HPDE6-E6E7 (cell line): ENCODE measurements around the gene SMAD1.

Experiments
- DNase-seq: peaks from one replicate; pipeline ENCODE4 v3.0.0; 2011; ENCODE audit warnings: missing footprints; ENCODE audit errors: extremely low spot score

Gene SMAD1

DNA sequence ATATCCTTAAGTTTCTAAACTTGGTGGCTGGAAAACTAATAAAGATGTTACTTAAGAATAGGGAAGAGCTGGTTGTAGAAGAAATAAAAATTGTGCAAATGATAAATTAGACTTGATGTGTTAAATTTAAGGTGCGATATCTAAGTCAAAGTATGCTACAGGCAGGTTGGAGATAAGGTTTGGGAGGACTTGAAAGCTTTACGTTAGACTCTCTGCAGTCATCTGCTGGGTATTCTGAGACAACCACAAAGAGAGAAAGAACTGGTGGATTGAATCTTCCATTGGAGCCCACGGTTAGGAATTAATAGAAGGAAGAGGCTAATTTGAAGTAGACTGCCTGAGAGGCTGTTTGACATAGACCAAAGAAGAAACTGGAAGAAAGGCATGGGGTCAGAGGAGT is 7.9 kb downstream of the SMAD1 start:
- no peak for DNase-seq

DNA sequence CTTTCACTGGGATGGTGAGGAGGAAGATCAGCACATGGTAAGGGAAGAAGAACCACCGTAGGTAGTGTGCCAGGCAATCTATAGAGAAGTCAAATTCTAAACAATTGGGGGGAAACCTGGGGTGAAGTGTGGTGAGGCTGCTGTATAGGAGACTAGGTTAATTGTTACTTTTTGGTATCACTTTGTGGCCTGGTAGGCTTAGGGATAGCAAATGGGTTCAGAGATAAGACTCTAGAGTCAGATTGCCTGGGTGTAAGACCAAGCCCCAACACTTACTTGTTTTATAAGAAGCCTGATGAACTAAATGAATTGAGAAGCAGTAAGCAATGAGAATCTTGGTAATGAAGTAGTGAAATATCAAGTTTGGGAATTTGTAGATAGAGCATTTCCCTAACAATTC is 8.7 kb downstream of the SMAD1 start:
- DNase-seq: no peak

DNA sequence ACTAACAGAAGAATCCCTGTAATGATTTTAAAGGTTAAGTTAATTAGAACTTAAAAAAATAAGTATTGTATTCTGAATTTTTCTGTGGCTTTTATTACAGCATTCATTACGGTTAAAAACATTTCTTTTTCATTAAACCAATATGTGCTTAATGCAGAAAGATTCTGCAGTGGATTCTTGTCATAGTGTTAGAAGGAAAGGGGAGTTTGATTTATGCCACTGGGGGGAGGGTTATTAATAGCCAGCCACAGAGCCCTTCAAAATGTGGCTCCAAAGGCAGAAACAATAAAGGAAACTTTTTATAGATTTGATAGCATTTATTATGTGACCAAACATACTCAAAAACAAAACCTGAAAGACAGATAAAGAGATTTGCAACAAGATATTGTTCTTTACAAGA is 9.1 kb downstream of the SMAD1 start:
- no peak for DNase-seq

DNA sequence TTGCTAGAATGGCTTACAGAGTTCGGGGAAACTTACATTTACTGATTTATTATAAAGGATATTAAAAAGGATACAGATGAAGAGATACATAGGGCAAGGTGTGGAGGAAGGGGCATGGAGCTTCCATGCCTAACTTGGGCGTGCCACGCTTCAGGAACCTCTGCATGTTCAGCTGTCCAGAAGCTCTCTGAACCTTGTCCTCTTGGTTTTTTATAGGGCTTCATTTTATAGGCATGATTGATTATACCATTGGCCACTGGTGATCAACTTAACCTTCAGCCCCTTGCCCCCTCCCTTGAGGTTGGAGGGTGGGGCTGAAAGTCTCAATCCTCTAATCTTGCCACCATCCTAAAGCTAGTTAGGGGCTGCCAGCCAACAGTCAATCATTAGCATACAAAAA is 10.7 kb downstream of the SMAD1 start:
- DNase-seq: no peak

DNA sequence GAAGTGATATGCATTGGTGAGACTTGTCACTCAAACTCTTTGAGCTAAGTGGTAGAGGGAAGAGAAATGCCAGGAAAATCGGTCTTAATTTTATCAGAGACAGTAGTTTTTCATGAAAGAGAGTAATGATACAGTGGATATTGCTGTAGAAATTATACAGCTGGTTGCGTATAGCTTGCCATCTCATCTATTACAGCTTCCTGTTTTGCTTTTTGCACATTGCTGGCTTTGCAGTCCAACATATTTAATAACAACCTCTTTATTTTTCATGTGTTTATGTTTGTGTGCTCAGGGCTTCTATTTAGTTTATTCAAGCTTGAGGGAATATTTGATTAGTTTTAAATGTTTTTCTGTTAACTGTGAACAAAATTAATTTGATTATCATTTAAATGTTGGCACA is 11.5 kb downstream of the SMAD1 start:
- no peak for DNase-seq

DNA sequence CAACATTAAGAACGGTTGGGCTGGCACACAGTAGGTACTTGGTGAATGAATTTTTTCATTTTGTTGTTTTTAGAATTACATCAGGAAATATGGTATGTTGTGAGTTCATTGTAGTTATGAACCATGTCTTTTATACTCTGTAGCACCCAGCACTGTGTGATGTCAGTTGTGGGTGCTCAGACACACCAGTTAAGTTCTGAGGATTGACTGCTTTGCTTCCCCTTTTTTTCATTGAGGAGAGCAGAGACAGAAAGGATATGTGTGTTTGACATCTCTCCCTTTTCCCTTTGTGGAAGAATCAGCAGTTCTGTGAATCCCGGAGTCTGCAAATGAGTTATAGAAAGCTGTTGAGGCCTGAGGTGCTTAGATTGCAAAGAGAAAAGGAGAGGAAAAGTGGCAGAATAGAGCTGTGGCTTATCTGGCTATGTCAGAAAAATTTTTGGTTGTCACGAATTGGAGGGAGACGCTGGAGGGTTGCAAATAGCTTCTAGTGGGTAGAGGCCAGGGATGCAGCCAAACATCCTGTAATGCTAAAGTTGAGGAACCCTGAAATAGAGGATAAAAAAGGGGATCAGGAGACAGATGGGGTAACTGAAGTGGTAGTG is 13.1 kb downstream of the SMAD1 start:
- DNase-seq: no peak

DNA sequence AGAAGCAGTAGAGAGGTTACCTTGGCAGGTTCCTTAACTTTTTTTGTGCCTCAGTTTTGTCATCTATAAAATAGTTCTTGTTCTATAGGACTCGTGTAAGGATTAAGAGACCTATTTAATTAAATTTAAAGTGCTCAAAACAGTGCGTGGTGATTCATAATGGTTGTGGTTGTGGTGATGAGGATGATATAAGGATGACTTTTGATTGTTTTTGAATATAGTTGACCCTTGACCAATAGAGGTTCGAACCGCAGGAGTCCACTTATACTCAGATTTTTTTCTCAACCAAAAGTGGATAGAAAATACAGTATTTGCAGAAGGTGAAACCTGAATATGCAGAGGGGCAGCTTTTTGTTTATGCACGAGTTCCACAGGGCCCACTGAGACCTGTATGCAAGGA is 14.6 kb downstream of the SMAD1 start:
- no peak for DNase-seq

DNA sequence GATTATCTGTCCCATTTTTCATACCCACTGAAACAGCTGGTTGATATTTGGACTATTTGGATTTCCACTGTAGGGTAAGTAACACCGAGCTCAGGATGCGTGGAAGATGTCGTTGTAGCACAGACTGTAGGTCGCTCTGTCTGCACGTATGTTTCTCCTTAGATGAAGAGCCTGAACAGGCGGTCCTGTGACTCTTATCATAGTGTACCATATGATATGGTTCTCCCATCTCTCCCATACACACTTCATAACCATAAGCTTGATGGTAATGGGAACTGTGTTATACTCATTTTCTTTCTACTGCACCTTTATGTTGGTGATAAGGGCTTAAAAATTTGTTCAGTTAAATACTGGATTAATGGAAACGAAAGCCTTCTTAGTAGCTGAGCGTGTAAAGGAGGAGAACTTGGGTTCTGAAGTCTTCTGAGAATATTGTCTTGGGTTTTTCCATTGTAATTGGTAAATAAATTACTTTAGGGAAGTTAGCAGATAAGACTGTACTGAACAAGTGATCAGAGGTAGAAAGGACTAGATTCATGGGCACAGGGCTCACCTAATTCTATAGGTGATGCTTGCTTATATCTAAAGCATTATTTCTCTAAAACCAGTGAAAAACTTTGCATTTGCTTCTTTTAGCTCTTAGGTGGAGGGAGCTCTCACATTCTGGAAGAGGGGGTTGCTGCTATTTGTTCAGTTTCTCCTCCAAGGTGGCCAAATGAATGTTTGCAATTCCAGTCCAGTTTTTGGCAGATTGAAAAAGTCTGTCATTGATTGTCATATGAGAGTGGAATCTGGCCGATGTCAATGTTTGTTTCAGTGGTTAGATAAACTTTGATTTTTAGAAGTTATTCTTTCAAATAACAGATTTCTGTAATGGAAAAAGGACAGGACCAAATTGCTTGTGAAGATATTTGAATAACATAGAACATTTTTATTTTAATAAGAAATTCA is 15.8 kb downstream of the SMAD1 start:
- no peak for DNase-seq

DNA sequence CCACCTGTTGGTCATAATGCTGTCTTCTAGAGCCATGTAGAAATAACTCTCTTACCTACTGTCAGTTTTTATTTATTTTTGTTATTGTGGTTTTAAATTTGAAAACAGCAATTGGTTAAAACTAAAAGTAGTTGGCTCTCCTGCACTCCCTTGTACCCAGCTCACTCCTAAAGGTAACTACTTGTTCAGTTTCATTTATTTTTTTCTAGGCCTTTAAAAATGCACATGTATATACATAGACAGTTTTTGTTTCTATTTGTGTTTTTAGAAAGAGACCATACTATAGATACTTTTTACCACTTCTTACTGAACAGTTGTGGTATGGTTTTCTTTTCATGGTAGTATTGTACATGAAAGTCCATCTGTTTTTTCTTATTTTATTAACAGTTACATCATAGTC is 16.8 kb downstream of the SMAD1 start:
- no peak for DNase-seq

DNA sequence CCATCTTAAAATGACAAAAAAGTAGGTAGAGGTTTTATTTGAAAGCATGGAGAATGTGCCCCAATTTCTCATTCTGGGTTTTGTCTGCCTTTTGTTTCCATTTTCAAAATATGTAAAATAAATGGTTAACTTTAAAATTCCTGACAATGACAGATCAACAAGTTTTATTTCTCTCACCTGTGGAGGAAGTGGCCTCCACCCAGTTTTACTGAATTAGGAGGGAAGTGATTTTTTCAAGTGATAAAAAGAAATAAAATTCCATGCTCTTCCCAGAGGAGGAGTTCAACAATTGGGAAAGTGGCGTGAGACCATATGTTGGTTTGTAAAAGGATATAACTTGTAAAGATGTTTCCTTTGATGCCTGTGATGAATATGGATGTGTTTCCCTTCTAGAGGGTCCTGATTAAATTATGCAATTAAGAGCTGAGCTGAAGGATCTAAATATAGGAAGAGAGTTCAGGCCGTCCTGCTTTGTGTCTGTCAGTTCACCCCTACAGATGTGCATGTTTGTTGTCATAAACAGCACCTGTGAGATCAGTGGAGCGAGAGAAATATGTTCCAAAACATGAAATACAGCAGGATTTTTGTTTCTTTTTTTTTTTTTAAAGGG is 19.5 kb downstream of the SMAD1 start:
- DNase-seq: no peak

DNA sequence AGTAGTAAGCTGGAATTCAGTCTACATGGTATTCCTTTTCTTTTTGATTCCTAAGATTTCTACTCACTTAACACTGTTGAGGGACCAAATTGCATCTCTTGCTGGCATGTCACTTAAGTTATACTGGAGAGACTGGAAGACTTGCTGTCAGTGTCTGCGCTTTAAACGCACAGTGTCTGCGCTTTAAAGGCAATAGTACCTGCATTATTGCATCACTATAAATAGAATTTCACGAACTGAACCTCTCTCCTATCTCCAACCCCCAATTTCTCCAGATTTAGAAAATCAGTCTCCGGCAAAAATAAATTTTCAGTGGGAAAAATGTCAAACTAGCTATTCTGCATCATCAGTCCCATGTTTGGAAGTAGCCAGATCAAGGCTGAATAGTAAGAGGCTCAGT is 21.2 kb downstream of the SMAD1 start:
- no peak for DNase-seq

DNA sequence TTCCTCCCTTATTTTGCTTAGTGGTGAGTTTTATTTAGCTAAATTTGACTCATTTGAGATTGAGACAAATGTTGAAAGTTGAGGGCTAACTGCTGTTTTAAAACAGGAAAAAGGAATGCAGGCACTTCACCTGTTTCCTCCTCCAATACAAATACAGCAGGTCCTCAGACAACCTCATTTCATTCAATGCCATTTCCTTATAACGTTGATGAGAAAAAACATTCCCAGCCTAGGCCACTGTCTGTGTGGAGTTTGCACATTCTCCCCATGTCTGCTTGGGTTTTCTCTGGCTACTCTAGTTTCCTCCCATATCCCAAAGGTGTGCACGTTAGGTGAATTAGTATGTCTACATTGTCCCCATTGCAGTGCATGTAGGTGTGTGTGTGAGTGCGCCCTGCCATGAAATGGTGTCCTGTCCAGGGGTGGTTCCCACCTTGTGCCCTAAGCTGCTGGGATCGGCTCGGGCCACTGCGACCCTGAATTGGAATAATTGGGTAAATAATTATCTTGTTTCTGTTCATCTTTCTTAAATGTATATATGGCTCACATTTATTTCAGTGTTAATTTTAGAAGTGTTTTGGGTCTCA is 21.9 kb downstream of the SMAD1 start:
- no peak for DNase-seq

DNA sequence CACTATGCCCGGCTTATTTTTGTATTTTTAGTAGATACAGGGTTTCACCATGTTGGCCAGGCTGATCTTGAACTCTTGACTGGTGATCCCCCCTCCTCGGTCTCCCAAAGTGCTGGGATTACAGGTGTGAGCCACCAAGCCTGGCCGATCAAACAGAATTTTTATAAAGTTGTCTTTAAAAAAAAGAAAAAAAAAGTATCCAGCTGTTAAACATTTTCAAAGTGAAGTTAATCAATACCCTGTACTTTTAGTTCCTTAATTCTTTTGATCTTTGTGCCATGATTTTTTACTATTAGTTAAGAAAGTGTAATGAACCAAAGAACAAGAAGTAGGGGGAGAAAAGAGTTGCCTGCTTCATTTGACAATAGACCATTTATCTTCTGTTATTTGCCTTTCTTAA is 24.3 kb downstream of the SMAD1 start:
- no peak for DNase-seq

DNA sequence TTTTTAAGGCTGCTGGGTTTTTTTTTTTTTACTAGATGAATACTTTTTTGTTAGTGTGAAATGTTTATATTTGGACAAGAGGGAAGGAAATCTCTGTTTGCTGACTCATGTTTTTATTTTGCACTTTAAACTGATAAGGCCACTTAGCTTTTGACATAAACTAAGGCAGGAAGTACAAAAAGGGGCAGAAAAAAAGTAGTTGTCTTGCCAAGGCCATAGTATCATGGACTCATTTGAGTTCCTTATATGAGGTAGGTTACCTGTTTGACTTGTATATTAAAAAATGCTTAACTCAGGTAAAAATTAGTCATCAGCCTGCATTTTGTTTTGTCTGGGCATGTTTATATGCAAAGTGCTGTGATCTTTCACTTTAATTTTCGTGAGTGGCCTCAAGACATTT is 26.0 kb downstream of the SMAD1 start:
- DNase-seq: peak; percentile 62

DNA sequence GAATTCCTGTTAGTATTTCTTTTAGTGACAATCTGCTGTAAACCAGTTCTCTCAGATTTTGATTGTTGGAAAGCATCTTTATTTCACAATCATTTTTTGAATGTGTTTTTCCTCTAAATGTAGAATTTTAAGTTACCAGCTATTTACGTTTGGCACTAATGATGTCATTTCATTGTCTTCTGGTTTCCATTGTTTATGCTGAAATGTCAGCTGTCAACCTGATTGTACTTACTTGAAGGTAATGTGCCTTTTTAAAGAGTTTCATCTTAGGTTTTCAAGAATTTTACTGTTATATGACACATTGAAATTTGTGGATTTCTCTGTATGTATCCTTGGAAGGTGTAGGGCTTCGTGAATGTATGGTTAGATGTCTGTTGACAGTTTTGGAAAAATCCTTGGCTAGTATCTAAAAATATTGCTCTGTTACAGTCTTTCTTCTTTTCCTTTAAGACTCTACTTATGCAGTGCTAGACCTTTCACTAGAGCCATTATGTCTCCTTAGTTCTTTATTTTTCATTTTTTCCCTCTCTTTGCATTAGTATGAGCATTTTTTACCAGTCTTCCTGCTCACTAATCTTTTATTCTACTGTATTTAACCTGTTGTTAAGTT is 30.4 kb downstream of the SMAD1 start:
- DNase-seq: no peak

DNA sequence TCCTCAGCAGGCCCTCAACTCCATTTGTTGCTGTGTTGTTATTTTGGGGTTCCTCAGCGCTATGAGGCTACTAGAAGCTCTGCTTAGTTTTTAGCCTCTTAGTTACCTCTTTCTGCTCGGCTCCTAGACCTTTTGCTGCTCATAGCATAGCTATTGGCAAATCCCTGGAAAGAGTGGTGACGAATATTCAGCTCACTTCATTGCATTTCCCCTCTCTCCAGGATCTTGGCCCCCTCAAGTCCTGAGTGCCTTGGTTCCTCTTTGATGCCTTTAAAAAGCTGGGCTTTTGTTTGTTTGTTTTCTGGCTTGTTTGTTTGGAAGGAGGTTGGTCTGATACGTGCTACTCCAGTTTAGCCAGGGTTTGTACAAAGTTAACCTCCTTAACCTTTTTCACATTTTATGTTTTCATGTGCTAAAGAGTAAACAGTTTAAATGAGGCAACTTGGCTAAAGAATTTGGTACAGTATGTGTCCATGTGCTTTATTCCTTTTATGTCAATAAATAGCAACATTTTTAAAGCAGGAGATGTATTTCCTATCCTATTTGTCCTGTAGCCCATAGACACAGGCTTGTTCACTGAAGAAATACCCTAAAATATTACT is 31.5 kb downstream of the SMAD1 start:
- no peak for DNase-seq

DNA sequence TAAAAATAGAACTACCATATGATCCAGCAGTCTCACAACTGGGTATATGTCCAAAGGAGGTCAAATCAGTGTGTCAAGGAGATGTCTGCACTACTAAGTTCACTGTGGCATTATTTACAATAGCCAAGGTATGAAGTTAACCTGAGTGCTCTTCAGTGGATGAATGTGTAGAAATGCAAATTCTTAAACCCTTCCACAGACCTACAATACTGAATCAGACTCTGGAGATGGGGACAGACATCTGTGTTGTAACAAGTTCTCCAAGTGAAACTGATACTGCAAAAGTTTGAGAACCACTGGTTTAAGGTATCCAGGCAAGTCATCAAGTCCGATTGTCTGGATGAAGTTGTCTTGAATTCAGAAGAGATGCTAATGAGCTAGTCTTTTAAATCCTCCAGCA is 38.5 kb downstream of the SMAD1 start:
- no peak for DNase-seq

DNA sequence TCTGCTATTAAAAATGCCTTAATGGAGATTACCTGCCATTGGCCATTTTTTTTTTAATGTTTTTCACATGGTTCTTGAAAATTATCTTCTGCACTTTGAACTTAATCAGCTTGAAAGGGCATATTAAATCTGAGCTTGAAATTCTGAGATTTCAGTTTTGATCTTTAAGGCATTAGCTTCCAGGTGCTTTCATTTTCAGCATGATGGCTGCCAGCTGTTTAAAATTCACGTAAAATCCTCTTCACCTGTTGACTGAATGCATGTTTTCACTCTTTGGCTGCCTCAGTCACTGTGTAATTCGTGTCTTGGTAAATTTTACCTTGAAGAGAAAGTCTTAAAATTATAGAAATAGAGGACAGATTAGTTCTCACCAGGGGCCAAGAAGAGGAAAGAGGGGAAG is 39.6 kb downstream of the SMAD1 start:
- DNase-seq: no peak

DNA sequence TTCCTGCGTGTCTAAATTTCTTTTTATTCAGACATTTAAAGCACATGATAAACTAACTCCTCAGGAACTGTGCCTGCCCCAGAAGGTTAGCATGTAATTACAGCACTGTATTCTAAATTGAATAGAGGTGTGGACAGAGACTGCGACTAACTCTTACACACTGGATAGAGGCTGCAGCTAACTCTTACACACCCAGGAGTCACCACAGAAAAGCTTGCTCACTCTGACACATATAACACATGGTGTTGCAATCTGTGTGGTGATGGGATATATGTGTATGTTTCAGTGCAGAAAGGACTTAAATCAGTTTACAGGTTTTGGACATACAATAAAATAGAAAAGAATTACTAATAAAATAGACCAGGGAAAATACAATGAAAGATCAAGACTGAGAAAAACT is 41.5 kb downstream of the SMAD1 start:
- no peak for DNase-seq

DNA sequence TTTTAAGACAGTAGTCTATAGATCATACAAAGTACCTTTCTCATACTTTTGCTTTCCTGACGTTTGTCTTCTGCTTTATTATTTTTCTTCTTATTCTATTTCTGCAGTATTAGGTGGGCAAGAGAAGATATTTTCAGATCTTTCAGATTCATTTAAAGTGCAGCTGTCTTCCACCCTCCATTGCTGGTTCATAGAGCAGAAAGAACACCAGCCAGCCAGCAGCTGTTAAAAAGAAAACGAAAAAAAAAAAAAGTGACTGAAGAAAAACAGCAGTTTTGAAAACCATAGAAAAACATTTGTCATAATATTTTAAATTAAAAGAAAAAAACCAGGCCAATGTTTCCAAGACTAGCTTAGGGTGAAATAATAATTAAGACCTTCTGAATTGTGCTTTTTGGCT is 42.9 kb downstream of the SMAD1 start:
- DNase-seq: no peak

DNA sequence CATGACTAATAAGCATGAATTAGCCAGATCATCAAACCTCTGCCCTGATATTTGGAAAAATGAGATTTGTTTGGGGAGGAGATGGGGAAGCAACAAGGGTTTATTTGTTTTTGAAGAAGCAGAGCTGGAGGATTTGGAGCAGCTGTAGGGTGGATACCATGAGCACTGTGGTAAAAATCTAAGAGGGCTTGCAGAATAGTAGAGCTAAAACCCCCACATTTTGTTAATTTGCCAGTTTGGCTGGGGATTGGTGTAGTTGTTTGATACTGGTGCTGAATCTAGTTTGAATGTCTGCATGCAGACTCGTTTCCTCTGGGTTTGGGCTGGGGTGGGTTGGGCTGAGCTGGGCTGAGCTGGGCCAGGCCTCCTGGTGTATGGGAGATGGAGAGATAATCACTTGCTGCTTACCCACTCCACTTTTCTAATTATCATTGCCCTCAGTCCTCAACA is 43.7 kb downstream of the SMAD1 start:
- DNase-seq: no peak

DNA sequence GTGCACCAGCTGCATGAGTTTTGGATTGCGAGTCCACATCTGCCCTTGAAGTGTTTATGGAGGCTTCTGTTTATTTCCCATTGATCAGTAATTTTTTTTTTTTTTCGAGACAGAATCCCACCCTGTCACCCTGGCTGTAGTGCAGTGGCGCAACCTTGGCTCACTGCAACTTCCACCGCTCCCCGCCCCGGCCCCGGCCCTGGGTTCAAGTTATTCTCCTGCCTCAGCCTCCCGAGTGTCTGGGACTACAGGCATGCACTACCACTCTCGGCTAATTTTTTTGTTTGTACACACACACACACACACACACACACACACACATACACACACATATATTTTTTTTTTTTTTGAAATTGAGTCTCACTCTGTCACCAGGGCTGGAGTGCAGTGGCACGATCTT is 46.1 kb downstream of the SMAD1 start:
- no peak for DNase-seq
